B cell (primary cell): ENCODE data around the gene SMU1. TPM values are rescaled to one million over a fixed set of nuclear protein-coding genes. Genes with fewer than 3 reads are reported as not detected.

ENCODE experiments used
- ATAC-seq: fragments of 200-7000 bp; cut with Tn5 transposase; one replicate; pipeline ENCODE4 v1.10.0; 2021; ENCODE audit warnings: low read depth, mild to moderate bottlenecking, moderate number of reproducible peaks, moderate library complexity
- CTCF ChIA-PET: fragments of 350-600 bp; sonication (Branson Sonifier 250); formaldehyde crosslinking; loops from one replicate; lab custom pipeline; 2021; ENCODE audit warnings: antibody characterized with exemption, inconsistent platforms; lab: Charles Lee
- POLR2A ChIA-PET: fragments of 350-600 bp; sonication (Branson Sonifier 250); formaldehyde crosslinking; loops from one replicate; lab custom pipeline; 2021; ENCODE audit warnings: antibody characterized with exemption; lab: Charles Lee
- DNase-seq: peaks from one replicate; pipeline ENCODE4 v3.0.0; 2013
- H2AFZ ChIP-seq: 2 replicates; pipeline ENCODE4 v1.6.1; 2012; ENCODE audit warnings: mild to moderate bottlenecking, low read depth, low read length; ENCODE audit not compliant: insufficient read depth, poor library complexity, severe bottlenecking
- H3K27ac ChIP-seq, 2 donors: 1 replicate in 1 of 2; 2 replicates in 1 of 2; pipeline ENCODE4 v1.5.1; 2012 to 2013; ENCODE audit warnings: low read length in 2 of 2, mild to moderate bottlenecking in 2 of 2, moderate library complexity in 1 of 2
- H3K27me3 ChIP-seq, 4 experiments: fragments of 200-600 bp in 1 of 4; sonication (generic) in 1 of 4; replicated peaks in 1 of 4; 1 replicate in 2 of 4; 2 replicates in 2 of 4; pipeline versions ENCODE4 v1.6.1 to v1.7.0; 2013 to 2016; ENCODE audit warnings: low read length in 3 of 4, mild to moderate bottlenecking in 2 of 4, mixed read lengths in 1 of 4, moderate library complexity in 1 of 4; ENCODE audit not compliant: insufficient read depth in 4 of 4, control insufficient read depth in 3 of 4; ENCODE audit errors: control extremely low read depth in 1 of 4
- H3K36me3 ChIP-seq, 2 experiments: replicated peaks in 1 of 2; 1 replicate in 1 of 2; 2 replicates in 1 of 2; pipeline versions ENCODE4 v1.6.1 to v1.7.1; 2013; ENCODE audit warnings: low read length in 1 of 2; ENCODE audit not compliant: insufficient read depth in 2 of 2, control insufficient read depth in 1 of 2; ENCODE audit errors: control extremely low read depth in 1 of 2, extremely low read depth in 1 of 2
- H3K4me1 ChIP-seq, 2 donors: fragments of 200-600 bp in 1 of 2; sonication (generic) in 1 of 2; 1 replicate in 1 of 2; 2 replicates in 1 of 2; pipeline versions ENCODE4 v1.5.1 to v1.6.1; 2013 to 2017; ENCODE audit warnings: low read length in 2 of 2; ENCODE audit not compliant: control insufficient read depth in 2 of 2, insufficient read depth in 2 of 2
- H3K4me2 ChIP-seq: replicated peaks from 2 replicates; pipeline ENCODE3; 2012; ENCODE audit warnings: mild to moderate bottlenecking, low read depth, low read length; ENCODE audit not compliant: poor library complexity, severe bottlenecking
- H3K4me3 ChIP-seq, 5 experiments: fragments of 200-600 bp in 1 of 5; sonication (generic) in 1 of 5; 1 replicate in 3 of 5; 2 replicates in 2 of 5; pipeline versions ENCODE4 v1.5.1 to v1.7.0; 2011 to 2016; ENCODE audit warnings: low read length in 4 of 5, mild to moderate bottlenecking in 4 of 5, low read depth in 2 of 5, control low read depth in 1 of 5, moderate library complexity in 1 of 5; ENCODE audit not compliant: insufficient read depth in 1 of 5; ENCODE audit errors: control extremely low read depth in 1 of 5, extremely low read depth in 1 of 5
- H3K79me2 ChIP-seq: fragments of 200-600 bp; sonication (generic); one replicate; pipeline ENCODE4 v1.6.0; 2016; ENCODE audit warnings: low read length; ENCODE audit not compliant: control insufficient read depth, insufficient read depth
- H3K9ac ChIP-seq: fragments of 200-600 bp; sonication (generic); 2 replicates; pipeline ENCODE4 v1.6.1; 2017; ENCODE audit warnings: mild to moderate bottlenecking, low read length, moderate library complexity
- H3K9me3 ChIP-seq, 3 donors: one replicate each; pipeline versions ENCODE4 v1.6.1 to v1.7.1; 2013; ENCODE audit warnings: low read length in 2 of 3; ENCODE audit not compliant: control insufficient read depth in 2 of 3, insufficient read depth in 1 of 3; ENCODE audit errors: control extremely low read depth in 1 of 3
- H4K20me1 ChIP-seq: 2 replicates; pipeline ENCODE4 v1.6.0; 2012; ENCODE audit warnings: mild to moderate bottlenecking, low read length; ENCODE audit not compliant: insufficient read depth, control insufficient read depth, poor library complexity, severe bottlenecking
- H3K27ac Mint-ChIP-seq: one replicate; pipeline ENCODE4 v1.8.0; 2021; ENCODE audit warnings: mixed read lengths
- H3K27me3 Mint-ChIP-seq: one replicate; pipeline ENCODE4 v1.8.0; 2021; ENCODE audit warnings: mixed read lengths
- H3K4me1 Mint-ChIP-seq: one replicate; pipeline ENCODE4 v1.8.0; 2021; ENCODE audit warnings: mixed read lengths
- H3K4me3 Mint-ChIP-seq: one replicate; pipeline ENCODE4 v1.8.0; 2021; ENCODE audit warnings: mixed read lengths
- H3K9me3 Mint-ChIP-seq: one replicate; pipeline ENCODE4 v1.8.0; 2022; ENCODE audit warnings: mixed read lengths; ENCODE audit not compliant: insufficient read depth
- EZH2 ChIP-seq: IDR thresholded peaks from 2 replicates; pipeline ENCODE4 v1.6.1; 2012; ENCODE audit warnings: borderline replicate concordance, low read depth, mild to moderate bottlenecking, moderate library complexity, low read length; ENCODE audit not compliant: insufficient read depth, poor library complexity, severe bottlenecking
- WGBS: methylation state at CpG from one replicate; pipeline ENCODE4 v1.1.5; 2013; ENCODE audit warnings: missing lambda C conversion rate; ENCODE audit not compliant: insufficient coverage; 5-methylcytosine and 5-hydroxymethylcytosine counted together
- intact Hi-C: fragments of 100-400 bp; cut with micrococcal nuclease; formaldehyde crosslinking; loops from one replicate; pipeline ENCODE4 v1.10.0; 2022
- polyA plus RNA-seq: library from polyadenylated mRNA; depleted of rRNA; stranded (reverse); fragments of >200 nt; gene quantifications from 2 replicates; pipeline ENCODE4 v1.2.3, GENCODE V29; 2012
- total RNA-seq, 2 donors: library from RNA; stranded (reverse); fragments of 120-200 nt in 1 of 2; gene quantifications; 1 replicate in 1 of 2; 2 replicates in 1 of 2; pipeline versions ENCODE4 v1.2.3 to v1.2.4, GENCODE V29; 2013 to 2022
- TF ChIP-seq, protein P1 (sequence below): fragments of 200-600 bp; IDR thresholded peaks from one replicate; pipeline ENCODE4 v1.8.0; 2022; ENCODE audit warnings: antibody characterized with exemption, mild to moderate bottlenecking

Gene SMU1
- total and polyA plus RNA-seq, 2 donors (not counting 1 experiment from before 2014, with no cell fraction given): 6.2 to 26.3 TPM

DNA sequence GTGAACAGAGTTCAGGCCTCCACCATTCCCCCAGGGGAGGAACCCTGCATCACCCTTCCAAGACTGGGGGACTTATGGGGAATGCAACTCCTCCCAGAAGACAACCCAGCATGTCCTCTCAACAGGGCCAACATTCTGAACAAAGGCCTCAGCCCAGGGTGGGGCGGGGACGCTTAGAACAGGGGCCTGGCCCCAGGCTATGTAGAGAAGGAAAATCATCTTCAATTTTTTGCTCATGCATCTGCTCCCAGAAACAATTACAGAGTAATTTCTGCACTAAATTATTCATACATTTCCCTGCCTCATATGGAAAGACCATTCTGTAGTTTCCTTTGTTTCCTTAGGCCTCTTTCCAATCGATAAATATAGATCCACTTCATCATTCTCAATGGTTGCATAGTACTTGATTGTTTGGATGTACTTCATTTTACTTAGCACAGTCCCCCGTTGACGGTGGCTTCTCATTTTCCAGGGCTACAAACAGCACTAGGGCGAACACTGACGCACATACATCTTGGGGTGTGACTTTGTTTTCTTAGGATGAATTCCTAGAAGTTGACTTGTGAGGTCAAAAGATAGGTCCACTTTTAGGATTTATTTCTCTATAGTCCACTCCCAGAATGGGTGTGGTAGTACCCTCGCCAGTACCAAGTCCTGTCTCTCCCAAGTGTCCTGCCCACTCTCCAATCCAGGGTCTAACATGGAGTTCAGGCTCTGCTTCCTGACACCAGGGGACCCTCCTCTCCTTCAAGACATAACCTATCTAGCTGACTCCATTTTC, 27.2 kb upstream of the SMU1 start:
- no peaks in the 10 kb centered on the region for H3K9me3 ChIP-seq
- peaks cover 0 to under 1% of the 10 kb centered on the region in 2 experiments for H3K36me3 ChIP-seq
- no peak overlapping the region for H3K4me2 ChIP-seq
- H3K4me3 ChIP-seq: no peak overlapping the region
- H3K4me3 Mint-ChIP-seq: no peak overlapping the region
- TF ChIP-seq EZH2: no peak
- TF ChIP-seq, protein P1, sequence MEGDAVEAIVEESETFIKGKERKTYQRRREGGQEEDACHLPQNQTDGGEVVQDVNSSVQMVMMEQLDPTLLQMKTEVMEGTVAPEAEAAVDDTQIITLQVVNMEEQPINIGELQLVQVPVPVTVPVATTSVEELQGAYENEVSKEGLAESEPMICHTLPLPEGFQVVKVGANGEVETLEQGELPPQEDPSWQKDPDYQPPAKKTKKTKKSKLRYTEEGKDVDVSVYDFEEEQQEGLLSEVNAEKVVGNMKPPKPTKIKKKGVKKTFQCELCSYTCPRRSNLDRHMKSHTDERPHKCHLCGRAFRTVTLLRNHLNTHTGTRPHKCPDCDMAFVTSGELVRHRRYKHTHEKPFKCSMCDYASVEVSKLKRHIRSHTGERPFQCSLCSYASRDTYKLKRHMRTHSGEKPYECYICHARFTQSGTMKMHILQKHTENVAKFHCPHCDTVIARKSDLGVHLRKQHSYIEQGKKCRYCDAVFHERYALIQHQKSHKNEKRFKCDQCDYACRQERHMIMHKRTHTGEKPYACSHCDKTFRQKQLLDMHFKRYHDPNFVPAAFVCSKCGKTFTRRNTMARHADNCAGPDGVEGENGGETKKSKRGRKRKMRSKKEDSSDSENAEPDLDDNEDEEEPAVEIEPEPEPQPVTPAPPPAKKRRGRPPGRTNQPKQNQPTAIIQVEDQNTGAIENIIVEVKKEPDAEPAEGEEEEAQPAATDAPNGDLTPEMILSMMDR: no peak
- no peaks in the 10 kb centered on the region for H3K27me3 Mint-ChIP-seq
- H3K9ac ChIP-seq: no peak overlapping the region
- WGBS: no CpG with 5 or more reads among the region's 8 CpGs
- no peak for ATAC-seq
- peaks cover 4 to 15% of the 10 kb centered on the region in 2 donors for H3K4me1 ChIP-seq
- H4K20me1 ChIP-seq: no peaks in the 10 kb centered on the region
- H3K79me2 ChIP-seq: no peaks in the 10 kb centered on the region
- H2AFZ ChIP-seq: no peak overlapping the region
- H3K4me1 Mint-ChIP-seq: peaks cover 26% of the 10 kb centered on the region
- no peak overlapping the region for H3K27ac ChIP-seq
- intact Hi-C loops: no loop called here
- H3K9me3 Mint-ChIP-seq: no peaks in the 10 kb centered on the region
- H3K27ac Mint-ChIP-seq: peak overlapping the region; percentile 52
- DNase-seq: no peak
- POLR2A ChIA-PET: no interaction called here
- no peaks in the 10 kb centered on the region for H3K27me3 ChIP-seq
- CTCF ChIA-PET: interaction anchor here (1.2 to 3.7 kb wide), 3 partner anchors 21 to 123 kb away, joined by 3 to 18 read pairs (median 3); no protein-coding TSS in a partner anchor
